GM23248 (cell line): Measurements from ENCODE around the gene MOGAT2.
"Not testable (repeated sequence)": the region's sequence is repeated elsewhere in the genome, so short reads cannot be mapped to it uniquely, and the experiment has no call there.

Experiments
- EZH2 ChIP-seq: fragments of 200-600 bp; sonication (generic); IDR thresholded peaks from 2 replicates; pipeline ENCODE4 v1.6.1; 2018; ENCODE audit warnings: antibody characterized with exemption, mild to moderate bottlenecking; ENCODE audit not compliant: insufficient read depth, poor library complexity, severe bottlenecking
- EZH2phosphoT487 ChIP-seq: fragments of 200-600 bp; sonication (generic); IDR thresholded peaks from 2 replicates; pipeline ENCODE4 v1.6.1; 2018; ENCODE audit warnings: antibody characterized with exemption, moderate library complexity, mild to moderate bottlenecking, low read depth; ENCODE audit not compliant: insufficient read depth

- TF ChIP-seq EZH2, EZH2phosphoT487: not testable (repeated sequence)
Observed at GRCh38 chr11:75743159-75743558, 25.5 kb downstream of the MOGAT2 start.
